Lung microvascular endothelial cell (primary cell): Measurements from ENCODE around the gene GBA2. TPM values are rescaled to one million over a fixed set of nuclear protein-coding genes. Genes with fewer than 3 reads are reported as not detected.
A peak's percentile ranks its signal among the peaks of the same experiment; 100 is the strongest.

Experiments
- DNase-seq, 2 donors: peaks; one replicate each; pipeline versions ENCODE4 v3.0.0 to v3.0.0-alpha.2; 2010; ENCODE audit warnings: low read depth in 2 of 2
- total RNA-seq: library from RNA; depleted of rRNA; stranded (reverse); fragments of >200 nt; gene quantifications from 2 replicates; pipeline ENCODE4 v1.2.1, GENCODE V29; 2014

The GBA2 gene
- total RNA-seq, 1 donor from 2014 or later, result 54.0 TPM

- DNase-seq, result no peak
These were observed 53.1 kb downstream of the GBA2 start for GRCh38 chr9:35695943-35696401.

GRCh38 chr9:35691757-35692301 lies 57.2 kb downstream of the GBA2 start:
- no peak for DNase-seq

GRCh38 chr9:35691334-35691650 lies 57.7 kb downstream of the GBA2 start:
- DNase-seq, result no peak

- DNase-seq, result peak; percentile 71 to 73
These were observed 58.3 kb downstream of the GBA2 start for GRCh38 chr9:35690614-35691333.

- no peak for DNase-seq
These were observed 58.8 kb downstream of the GBA2 start for GRCh38 chr9:35690294-35690613.

- DNase-seq, result peak; percentile 18 to 46
These were observed 59.3 kb downstream of the GBA2 start, which contains the start of gene TPM2 for GRCh38 chr9:35689542-35690293. Gene TPM2 (minus strand): TSS chr9:35689925. CDS start chr9:35689817, 108 bp downstream.

GRCh38 chr9:35688558-35689541 lies 60.2 kb downstream of the GBA2 start:
- peak in 1 of 2 donors; percentile 61 for DNase-seq

- DNase-seq, result no peak
These were observed 61.0 kb downstream of the GBA2 start for GRCh38 chr9:35687972-35688557.

- no peak for DNase-seq
These were observed 61.7 kb downstream of the GBA2 start for GRCh38 chr9:35687306-35687705.

Other genes starting within 250 kb of the GBA2 start
- gene TESK1, start 144.0 kb downstream of the GBA2 start, total RNA-seq, result 2.8 and 6.3 TPM in 2 replicates
- gene CD72, start 130.8 kb downstream of the GBA2 start, total RNA-seq, result under 0.01 TPM in 1 of 2 replicates, not detected in the other
- not detected in 2 replicates for gene SIT1, start 98.3 kb downstream of the GBA2 start, total RNA-seq
- gene RMRP, start 91.2 kb downstream of the GBA2 start, total RNA-seq, result 215,777 and 328,792 TPM in 2 replicates
- gene CCDC107, start 90.9 kb downstream of the GBA2 start, total RNA-seq, result 10.9 and 16.9 TPM in 2 replicates
- under 0.01 and 0.44 TPM in 2 replicates for gene ARHGEF39, start 84.0 kb downstream of the GBA2 start, total RNA-seq
- 0.22 TPM in 1 of 2 replicates, not detected in the other for gene CA9, start 75.3 kb downstream of the GBA2 start, total RNA-seq
- 7.3 and 9.8 TPM in 2 replicates for gene TPM2, start 59.3 kb downstream of the GBA2 start, total RNA-seq
- gene TLN1, start 17.0 kb downstream of the GBA2 start, total RNA-seq, result 165 and 180 TPM in 2 replicates
- gene CREB3, start 16.6 kb downstream of the GBA2 start, total RNA-seq, result 34.4 and 36.7 TPM in 2 replicates
- gene RGP1, start 59 bp upstream of the GBA2 start, total RNA-seq, result 8.1 and 10.1 TPM in 2 replicates
- gene MSMP, start 5.0 kb upstream of the GBA2 start, total RNA-seq, result 60.9 and 61.5 TPM in 2 replicates
- 0.20 and 2.0 TPM in 2 replicates for gene NPR2, start 42.4 kb upstream of the GBA2 start, total RNA-seq
- gene SPAG8, start 63.0 kb upstream of the GBA2 start, total RNA-seq, result not detected in 2 replicates
- 2.6 and 10.7 TPM in 2 replicates for gene HINT2, start 65.8 kb upstream of the GBA2 start, total RNA-seq
- gene FAM221B, start 79.5 kb upstream of the GBA2 start, total RNA-seq, result not detected in 2 replicates
- gene TMEM8B, start 80.0 kb upstream of the GBA2 start, total RNA-seq, result under 0.01 and 0.22 TPM in 2 replicates
- not detected in 2 replicates for gene OR13J1, start 121.2 kb upstream of the GBA2 start, total RNA-seq
- 1.8 and 4.1 TPM in 2 replicates for gene HRCT1, start 157.0 kb upstream of the GBA2 start, total RNA-seq
- gene SPAAR, start 160.3 kb upstream of the GBA2 start, total RNA-seq, result 1.8 and 3.5 TPM in 2 replicates
- not detected in 2 replicates for gene OR2S2, start 208.9 kb upstream of the GBA2 start, total RNA-seq